K562 (cell line): ENCODE results near the gene BANK1. TPM values are rescaled to one million over a fixed set of nuclear protein-coding genes. Genes with fewer than 3 reads are reported as not detected.

Source experiments
- ATAC-seq: fragments of 200-7000 bp; cut with Tn5 transposase; 3 replicates; pipeline ENCODE4 v1.9.1; 2020; ENCODE audit warnings: moderate library complexity
- BruUV-seq: library from RNA; stranded (reverse); fragments of 400-500 nt; replicated peaks from 2 replicates; lab custom pipeline; 2021; lab: Mats Ljungman, UMichigan
- CTCF ChIA-PET: fragments of 300-600 bp; formaldehyde crosslinking; extraction: SDS; loops from one replicate; lab custom pipeline; 2021; ENCODE audit warnings: low intra/inter-chr PET ratio; lab: Yijun Ruan, JAX
- POLR2A ChIA-PET: fragments of 300-600, 350-650 bp; sonication (Branson Sonifier 250); formaldehyde crosslinking; extraction: SDS; loops from one replicate; lab custom pipeline; 2021; ENCODE audit warnings: antibody characterized with exemption, inconsistent platforms; lab: Yijun Ruan, JAX
- DNase-seq, 4 experiments: peaks; one replicate each; pipeline versions ENCODE4 v3.0.0 to v3.0.0-alpha.2; 2011 to 2018; ENCODE audit warnings: low spot score in 3 of 4, mixed read lengths in 3 of 4; ENCODE audit errors: extremely low read depth in 1 of 4
- FAIRE-seq: peaks from 2 replicates; lab custom pipeline; 2011; peaks lifted over from hg19 to GRCh38; lab: Jason Lieb, UNC
- H2AFZ ChIP-seq: 2 replicates; pipeline ENCODE4 v1.6.0; 2011; ENCODE audit warnings: low read depth, low read length, control low read depth, inconsistent platforms
- H3K27ac ChIP-seq: fragments of 200-600 bp; 3 replicates; pipeline ENCODE4 v1.8.0; 2011; ENCODE audit warnings: low read depth, mild to moderate bottlenecking, control low read depth, inconsistent platforms, low read length, moderate library complexity, mixed read lengths; ENCODE audit errors: extremely low read depth
- H3K27me3 ChIP-seq, 2 experiments: fragments of 300-600 bp in 1 of 2; 2 replicates in 1 of 2; 3 replicates in 1 of 2; pipeline versions ENCODE4 v1.6.0 to v1.8.0; 2011; ENCODE audit warnings: inconsistent platforms in 2 of 2, low read length in 2 of 2, mild to moderate bottlenecking in 1 of 2, mixed read lengths in 1 of 2, moderate library complexity in 1 of 2; ENCODE audit not compliant: control insufficient read depth in 2 of 2, insufficient read depth in 2 of 2
- H3K36me3 ChIP-seq: fragments of 300-600 bp; 3 replicates; pipeline ENCODE4 v1.8.0; 2011; ENCODE audit warnings: mild to moderate bottlenecking, low read length, inconsistent platforms; ENCODE audit not compliant: control insufficient read depth, insufficient read depth
- H3K4me1 ChIP-seq, 2 experiments: fragments of 200-600 bp in 1 of 2; replicated peaks in 1 of 2; 2 replicates in 1 of 2; 3 replicates in 1 of 2; pipeline versions ENCODE4 v1.5.1 to v1.8.0; 2011; ENCODE audit warnings: inconsistent platforms in 2 of 2, low read length in 2 of 2, mild to moderate bottlenecking in 1 of 2, mixed read lengths in 1 of 2, moderate library complexity in 1 of 2; ENCODE audit not compliant: control insufficient read depth in 2 of 2, insufficient read depth in 2 of 2
- H3K4me2 ChIP-seq: 2 replicates; pipeline ENCODE4 v1.6.1; 2011; ENCODE audit warnings: low read length, control low read depth, inconsistent platforms, mixed read lengths; ENCODE audit not compliant: insufficient read depth
- H3K4me3 ChIP-seq: fragments of 200-600 bp; sonication (generic), shearing (Covaris generic); 2 replicates; pipeline ENCODE4 v1.5.1; 2016; ENCODE audit warnings: control low read depth, inconsistent platforms
- H3K79me2 ChIP-seq: fragments of 200-600 bp; 3 replicates; pipeline ENCODE4 v1.8.0; 2011; ENCODE audit warnings: low read length, inconsistent platforms; ENCODE audit not compliant: control insufficient read depth, insufficient read depth
- H3K9ac ChIP-seq, 2 experiments: 2 replicates each; pipeline versions ENCODE4 v1.6.0 to v1.6.1; 2011; ENCODE audit warnings: low read depth in 2 of 2, low read length in 2 of 2, control low read depth in 1 of 2, inconsistent platforms in 1 of 2, mild to moderate bottlenecking in 1 of 2, mixed read lengths in 1 of 2; ENCODE audit not compliant: insufficient read depth in 1 of 2
- H3K9me1 ChIP-seq: one replicate; pipeline ENCODE4 v1.6.0; 2011; ENCODE audit warnings: inconsistent platforms, mild to moderate bottlenecking, low read length, moderate library complexity; ENCODE audit not compliant: control insufficient read depth, insufficient read depth
- H3K9me3 ChIP-seq: replicated peaks from 2 replicates; pipeline ENCODE4 v1.5.1; 2011; ENCODE audit warnings: low read depth, low read length, inconsistent platforms; ENCODE audit not compliant: control insufficient read depth, insufficient read depth
- H4K20me1 ChIP-seq: replicated peaks from 2 replicates; pipeline ENCODE4 v1.6.1; 2011; ENCODE audit warnings: low read length, inconsistent platforms, mixed read lengths; ENCODE audit not compliant: control insufficient read depth, insufficient read depth
- MECOM ChIP-seq: fragments of 250-450 bp; sonication (Bioruptor Pico); IDR thresholded peaks from 2 replicates; pipeline ENCODE4 v1.8.0; 2022; ENCODE audit warnings: inconsistent platforms
- SIN3A ChIP-seq, 2 experiments: fragments of 150-350 bp in 1 of 2; IDR thresholded peaks; 2 replicates each; pipeline ENCODE4 v1.6.1; 2011 to 2016; ENCODE audit warnings: borderline replicate concordance in 2 of 2, low read depth in 2 of 2, low read length in 2 of 2, mild to moderate bottlenecking in 2 of 2, moderate library complexity in 2 of 2; ENCODE audit not compliant: control insufficient read depth in 1 of 2
- ZNF583 ChIP-seq: fragments of 250-450 bp; sonication (Bioruptor Pico); IDR thresholded peaks from 2 replicates; pipeline ENCODE4 v1.4.0; 2020
- ZSCAN32 ChIP-seq: fragments of 450-650 bp; formaldehyde crosslinking; IDR thresholded peaks from 2 replicates; pipeline ENCODE4 v1.4.0; 2020; ENCODE audit warnings: mild to moderate bottlenecking, moderate library complexity
- WGBS: fragments of 100-300 bp; shearing (Covaris generic); methylation state at CpG from one replicate; pipeline ENCODE4 v1.1.6; 2016; ENCODE audit warnings: low coverage, mixed read lengths; ENCODE audit not compliant: insufficient coverage; ENCODE audit errors: missing lambda C conversion rate; 5-methylcytosine and 5-hydroxymethylcytosine counted together
- in situ Hi-C: fragments of 300-500 bp; cut with MboI; formaldehyde crosslinking; loops from 4 replicates; pipeline ENCODE4 v1.15.0; 2018; ENCODE audit warnings: inconsistent platforms, mixed read lengths
- intact Hi-C: fragments of 100-400 bp; cut with micrococcal nuclease; formaldehyde crosslinking; loops from 2 replicates; pipeline ENCODE4 v1.14.2; 2022
- polyA plus RNA-seq, 8 experiments: library from polyadenylated mRNA; depleted of rRNA in 4 of 8; stranded (reverse) in 5 of 8; unstranded in 3 of 8; fragments of >200 nt; fragmentation: Nextera tagmentation in 2 of 8; fragmentation: Illumina TruSeq in 1 of 8; extraction: Ambion mirVana in 2 of 8; extraction: Trizol in 1 of 8; gene quantifications; 2 replicates each; pipeline versions ENCODE4 v1.2.1 to v1.2.3, GENCODE V29; 2011 to 2014; ENCODE audit warnings: inconsistent platforms in 1 of 8, missing spikeins in 1 of 8
- total RNA-seq, 7 experiments: library from RNA; depleted of rRNA in 6 of 7; stranded (reverse); fragments of >200 nt in 6 of 7; fragmentation: Illumina TruSeq in 2 of 7; extraction: Trizol in 2 of 7; gene quantifications; 2 replicates each; pipeline versions ENCODE4 v1.2.1 to v1.2.3, GENCODE V29; 2011 to 2021; ENCODE audit warnings: low replicate concordance in 1 of 7
- TF ChIP-seq, protein P1 (sequence below): fragments of 250-450 bp; sonication (Bioruptor Pico); IDR thresholded peaks from 2 replicates; pipeline ENCODE4 v1.4.0; 2020
- TF ChIP-seq, protein P2 (sequence below): sonication (generic); formaldehyde crosslinking; IDR thresholded peaks from 2 replicates; pipeline ENCODE4 v1.8.0; 2022; ENCODE audit warnings: missing genetic modification reagents, mild to moderate bottlenecking, borderline replicate concordance

The BANK1 gene
- total and polyA plus RNA-seq, 9 of the 15 experiments (the other 6 are each of a cell fraction or from before 2014, with no cell fraction given) = not detected

DNA sequence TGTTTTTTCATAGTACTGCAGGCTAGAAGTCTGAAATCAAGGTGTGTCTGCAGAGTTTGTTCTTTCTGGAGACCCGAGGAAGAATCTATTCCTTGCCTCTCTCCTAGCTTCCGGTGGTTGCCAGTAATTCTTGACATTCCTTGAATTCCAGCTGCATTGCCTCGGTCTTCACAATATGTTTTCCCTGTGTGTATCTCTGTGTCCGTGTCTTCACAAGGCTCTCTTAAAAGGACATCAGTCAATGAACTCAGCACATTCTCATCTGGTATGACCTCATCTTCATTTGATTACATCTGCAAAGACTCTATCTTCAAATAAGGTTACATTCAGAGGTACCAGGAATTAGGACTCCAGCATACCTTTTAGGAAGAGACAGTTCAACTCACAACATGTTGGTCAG is 163.4 kb downstream of the BANK1 start (continued):
- TF ChIP-seq, protein P1, sequence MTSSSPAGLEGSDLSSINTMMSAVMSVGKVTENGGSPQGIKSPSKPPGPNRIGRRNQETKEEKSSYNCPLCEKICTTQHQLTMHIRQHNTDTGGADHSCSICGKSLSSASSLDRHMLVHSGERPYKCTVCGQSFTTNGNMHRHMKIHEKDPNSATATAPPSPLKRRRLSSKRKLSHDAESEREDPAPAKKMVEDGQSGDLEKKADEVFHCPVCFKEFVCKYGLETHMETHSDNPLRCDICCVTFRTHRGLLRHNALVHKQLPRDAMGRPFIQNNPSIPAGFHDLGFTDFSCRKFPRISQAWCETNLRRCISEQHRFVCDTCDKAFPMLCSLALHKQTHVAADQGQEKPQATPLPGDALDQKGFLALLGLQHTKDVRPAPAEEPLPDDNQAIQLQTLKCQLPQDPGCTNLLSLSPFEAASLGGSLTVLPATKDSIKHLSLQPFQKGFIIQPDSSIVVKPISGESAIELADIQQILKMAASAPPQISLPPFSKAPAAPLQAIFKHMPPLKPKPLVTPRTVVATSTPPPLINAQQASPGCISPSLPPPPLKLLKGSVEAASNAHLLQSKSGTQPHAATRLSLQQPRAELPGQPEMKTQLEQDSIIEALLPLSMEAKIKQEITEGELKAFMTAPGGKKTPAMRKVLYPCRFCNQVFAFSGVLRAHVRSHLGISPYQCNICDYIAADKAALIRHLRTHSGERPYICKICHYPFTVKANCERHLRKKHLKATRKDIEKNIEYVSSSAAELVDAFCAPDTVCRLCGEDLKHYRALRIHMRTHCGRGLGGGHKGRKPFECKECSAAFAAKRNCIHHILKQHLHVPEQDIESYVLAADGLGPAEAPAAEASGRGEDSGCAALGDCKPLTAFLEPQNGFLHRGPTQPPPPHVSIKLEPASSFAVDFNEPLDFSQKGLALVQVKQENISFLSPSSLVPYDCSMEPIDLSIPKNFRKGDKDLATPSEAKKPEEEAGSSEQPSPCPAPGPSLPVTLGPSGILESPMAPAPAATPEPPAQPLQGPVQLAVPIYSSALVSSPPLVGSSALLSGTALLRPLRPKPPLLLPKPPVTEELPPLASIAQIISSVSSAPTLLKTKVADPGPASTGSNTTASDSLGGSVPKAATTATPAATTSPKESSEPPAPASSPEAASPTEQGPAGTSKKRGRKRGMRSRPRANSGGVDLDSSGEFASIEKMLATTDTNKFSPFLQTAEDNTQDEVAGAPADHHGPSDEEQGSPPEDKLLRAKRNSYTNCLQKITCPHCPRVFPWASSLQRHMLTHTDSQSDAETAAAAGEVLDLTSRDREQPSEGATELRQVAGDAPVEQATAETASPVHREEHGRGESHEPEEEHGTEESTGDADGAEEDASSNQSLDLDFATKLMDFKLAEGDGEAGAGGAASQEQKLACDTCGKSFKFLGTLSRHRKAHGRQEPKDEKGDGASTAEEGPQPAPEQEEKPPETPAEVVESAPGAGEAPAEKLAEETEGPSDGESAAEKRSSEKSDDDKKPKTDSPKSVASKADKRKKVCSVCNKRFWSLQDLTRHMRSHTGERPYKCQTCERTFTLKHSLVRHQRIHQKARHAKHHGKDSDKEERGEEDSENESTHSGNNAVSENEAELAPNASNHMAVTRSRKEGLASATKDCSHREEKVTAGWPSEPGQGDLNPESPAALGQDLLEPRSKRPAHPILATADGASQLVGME (CRISPR knock-in tag) = no peak
- TF ChIP-seq MECOM (CRISPR knock-in tag) = no peak
- no peak for TF ChIP-seq ZSCAN32 (CRISPR knock-in tag)

DNA sequence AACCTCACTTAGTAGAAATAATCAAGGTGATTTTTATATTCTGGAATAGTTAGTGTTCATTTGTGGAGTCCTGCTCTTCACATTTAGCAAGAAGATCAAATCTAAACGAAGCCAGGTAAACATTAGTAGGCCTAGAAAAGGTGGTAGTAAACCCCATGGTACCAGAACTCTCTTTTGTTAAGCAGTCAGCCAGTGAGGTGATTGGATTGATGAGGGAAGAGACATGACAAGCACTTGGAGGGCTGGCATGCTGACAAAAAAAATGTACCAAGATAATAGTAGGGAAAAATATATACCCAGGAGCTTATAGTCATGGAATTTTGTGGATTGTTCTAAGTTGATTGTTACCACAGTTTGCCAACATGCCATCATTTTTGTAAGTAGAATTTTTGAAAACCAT is 163.8 kb downstream of the BANK1 start:
- Histone ChIP-seq H3K27ac (no peak overlapping the region), H3K36me3 (no peaks in the 10 kb centered on the region), H3K4me1 (no peaks in the 10 kb centered on the region), H3K79me2 (no peaks in the 10 kb centered on the region), H3K4me2 (no peak overlapping the region), H3K9me3 (no peaks in the 10 kb centered on the region), H3K9ac (no peak overlapping the region), H4K20me1 (no peaks in the 10 kb centered on the region), H2AFZ (no peak overlapping the region), H3K27me3 (no peaks in the 10 kb centered on the region), H3K9me1 (no peaks in the 10 kb centered on the region), H3K4me3 (no peak overlapping the region)
- DNase-seq = no peak
- POLR2A ChIA-PET = no interaction called here
- no peak for ATAC-seq
- intact Hi-C loops (no loop called here), in situ Hi-C loops (no loop called here)
- no peak for TF ChIP-seq SIN3A (IDR thresholded peaks at IDR 0.05; ENCODE audit: borderline replicate concordance in 2 of 2, control insufficient read depth in 1 of 2, low read depth in 2 of 2, low read length in 2 of 2)
- TF ChIP-seq, protein P2, sequence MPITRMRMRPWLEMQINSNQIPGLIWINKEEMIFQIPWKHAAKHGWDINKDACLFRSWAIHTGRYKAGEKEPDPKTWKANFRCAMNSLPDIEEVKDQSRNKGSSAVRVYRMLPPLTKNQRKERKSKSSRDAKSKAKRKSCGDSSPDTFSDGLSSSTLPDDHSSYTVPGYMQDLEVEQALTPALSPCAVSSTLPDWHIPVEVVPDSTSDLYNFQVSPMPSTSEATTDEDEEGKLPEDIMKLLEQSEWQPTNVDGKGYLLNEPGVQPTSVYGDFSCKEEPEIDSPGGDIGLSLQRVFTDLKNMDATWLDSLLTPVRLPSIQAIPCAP = no peak
- no peak for TF ChIP-seq ZNF583 (CRISPR knock-in tag)
- CTCF ChIA-PET = no interaction called here
- BruUV-seq = no TSS peak
- 0% methylated on average over 1 of the region's 1 CpG for WGBS
- no peak for FAIRE-seq
